CD4-positive, alpha-beta T cell treated with Interferon alpha-2 for 1 hour (primary cell): ENCODE data around the gene CYP27B1.
A peak's percentile ranks its signal among the peaks of the same experiment; 100 is the strongest.

Source experiments
- DNase-seq, 2 donors: peaks; one replicate each; pipeline ENCODE4 v3.0.0-alpha.2; 2020 to 2022

The CYP27B1 gene

GRCh38 chr12:57766464-57767304, at the start of gene CYP27B1:
Gene CYP27B1 (minus strand): TSS chr12:57767078. CDS start chr12:57767041, 37 bp downstream.
- DNase-seq: no peak

GRCh38 chr12:57816001-57816854, 49.4 kb upstream of the CYP27B1 start:
- DNase-seq: no peak

GRCh38 chr12:57815177-57816000, 48.5 kb upstream of the CYP27B1 start:
- DNase-seq: no peak

- no peak for DNase-seq
These were observed 47.3 kb upstream of the CYP27B1 start for GRCh38 chr12:57813971-57814772.

- no peak for DNase-seq
These were observed 46.5 kb upstream of the CYP27B1 start for GRCh38 chr12:57813111-57813970.

GRCh38 chr12:57811028-57811755, 44.3 kb upstream of the CYP27B1 start:
- DNase-seq: no peak

GRCh38 chr12:57810450-57810849, 43.6 kb upstream of the CYP27B1 start:
- DNase-seq: no peak

GRCh38 chr12:57809425-57809824, 42.5 kb upstream of the CYP27B1 start:
- DNase-seq: no peak

GRCh38 chr12:57808351-57808750, 41.5 kb upstream of the CYP27B1 start:
- no peak for DNase-seq

- no peak for DNase-seq
These were observed 40.4 kb upstream of the CYP27B1 start for GRCh38 chr12:57807285-57807684.

- DNase-seq: no peak
These were observed 39.8 kb upstream of the CYP27B1 start for GRCh38 chr12:57806677-57807076.

- DNase-seq: peak in 1 of 2 donors; percentile 47
These were observed 36.5 kb upstream of the CYP27B1 start for GRCh38 chr12:57803319-57803893.

GRCh38 chr12:57802607-57803006, 35.7 kb upstream of the CYP27B1 start:
- no peak for DNase-seq

GRCh38 chr12:57800965-57801364, 34.1 kb upstream of the CYP27B1 start:
- DNase-seq: no peak

- DNase-seq: no peak
These were observed 31.1 kb upstream of the CYP27B1 start for GRCh38 chr12:57797933-57798332.

- DNase-seq: no peak
These were observed 30.1 kb upstream of the CYP27B1 start for GRCh38 chr12:57796996-57797395.

GRCh38 chr12:57795354-57795753, 28.5 kb upstream of the CYP27B1 start:
- DNase-seq: no peak

- DNase-seq: no peak
These were observed 27.0 kb upstream of the CYP27B1 start for GRCh38 chr12:57793920-57794319.

GRCh38 chr12:57783861-57784260, 17.0 kb upstream of the CYP27B1 start:
- DNase-seq: no peak

- DNase-seq: no peak
These were observed 16.6 kb upstream of the CYP27B1 start for GRCh38 chr12:57783466-57783801.
